IMR-90 (cell line): ENCODE results near the gene AQP9. TPM values are rescaled to one million over a fixed set of nuclear protein-coding genes. Genes with fewer than 3 reads are reported as not detected.

Source experiments
- ATAC-seq: fragments of 200-7000 bp; cut with Tn5 transposase; 2 replicates; pipeline ENCODE4 v1.9.1; 2020; ENCODE audit warnings: low read depth, mild to moderate bottlenecking, moderate library complexity
- BruUV-seq: library from RNA; stranded (reverse); fragments of 400-500 nt; replicated peaks from 2 replicates; lab custom pipeline; 2021; lab: Mats Ljungman, UMichigan
- CTCF ChIA-PET: fragments of 300-600 bp; formaldehyde crosslinking; extraction: SDS; loops from one replicate; lab custom pipeline; 2021; ENCODE audit warnings: antibody characterized with exemption; lab: Yijun Ruan, JAX
- POLR2A ChIA-PET: fragments of 300-600 bp; sonication (Branson Sonifier 250); formaldehyde crosslinking; loops from one replicate; lab custom pipeline; 2022; ENCODE audit warnings: antibody characterized with exemption; ENCODE audit not compliant: unreplicated experiment; lab: Charles Lee
- DNase-seq: peaks from one replicate; pipeline ENCODE4 v3.0.0; 2013
- H2AFZ ChIP-seq: replicated peaks from 2 replicates; pipeline ENCODE3; 2013; ENCODE audit warnings: low read length, mild to moderate bottlenecking; ENCODE audit not compliant: poor library complexity
- H2AK5ac ChIP-seq: 2 replicates; pipeline ENCODE4 v1.6.1; 2013; ENCODE audit warnings: low read depth, low read length, inconsistent platforms
- H2AK9ac ChIP-seq: replicated peaks from 2 replicates; pipeline ENCODE3; 2013; ENCODE audit warnings: mild to moderate bottlenecking, low read depth, low read length, moderate library complexity; ENCODE audit not compliant: poor library complexity
- H2BK120ac ChIP-seq: 2 replicates; pipeline ENCODE4 v1.6.1; 2013; ENCODE audit warnings: low read depth, low read length, inconsistent platforms
- H2BK15ac ChIP-seq: 3 replicates; pipeline ENCODE4 v1.6.1; 2013; ENCODE audit warnings: low read depth, low read length, inconsistent platforms
- H2BK20ac ChIP-seq: 2 replicates; pipeline ENCODE4 v1.6.1; 2013; ENCODE audit warnings: low read depth, mild to moderate bottlenecking, inconsistent platforms, low read length, moderate library complexity
- H2BK5ac ChIP-seq: 2 replicates; pipeline ENCODE4 v1.6.1; 2013; ENCODE audit warnings: mild to moderate bottlenecking, low read depth, low read length, inconsistent platforms; ENCODE audit not compliant: poor library complexity, severe bottlenecking
- H3K14ac ChIP-seq: replicated peaks from 2 replicates; pipeline ENCODE4 v1.6.1; 2013; ENCODE audit warnings: low read depth, low read length, inconsistent platforms
- H3K18ac ChIP-seq: 2 replicates; pipeline ENCODE4 v1.6.1; 2013; ENCODE audit warnings: low read depth, low read length, control low read depth
- H3K23ac ChIP-seq: 2 replicates; pipeline ENCODE4 v1.6.1; 2013; ENCODE audit warnings: low read depth, low read length, inconsistent platforms
- H3K27ac ChIP-seq: 2 replicates; pipeline ENCODE4 v1.5.1; 2013; ENCODE audit warnings: mild to moderate bottlenecking, control low read depth, low read length; ENCODE audit not compliant: insufficient read depth
- H3K27me3 ChIP-seq: 2 replicates; pipeline ENCODE4 v1.6.1; 2013; ENCODE audit warnings: low read length; ENCODE audit not compliant: control insufficient read depth, insufficient read depth
- H3K36me3 ChIP-seq: 2 replicates; pipeline ENCODE4 v1.6.1; 2013; ENCODE audit warnings: low read length, mixed read lengths; ENCODE audit not compliant: control insufficient read depth, insufficient read depth
- H3K4ac ChIP-seq: 2 replicates; pipeline ENCODE4 v1.6.1; 2013; ENCODE audit warnings: low read depth, low read length, inconsistent platforms
- H3K4me1 ChIP-seq: 2 replicates; pipeline ENCODE4 v1.6.1; 2013; ENCODE audit warnings: low read length, mixed read lengths; ENCODE audit not compliant: control insufficient read depth, insufficient read depth
- H3K4me2 ChIP-seq: 2 replicates; pipeline ENCODE4 v1.6.1; 2013; ENCODE audit warnings: low read depth, mild to moderate bottlenecking, control low read depth, low read length, moderate library complexity
- H3K4me3 ChIP-seq: 2 replicates; pipeline ENCODE4 v1.5.1; 2013; ENCODE audit warnings: low read depth, mild to moderate bottlenecking, control low read depth, low read length, moderate library complexity; ENCODE audit not compliant: insufficient read depth
- H3K56ac ChIP-seq: 2 replicates; pipeline ENCODE4 v1.6.1; 2013; ENCODE audit warnings: low read length, inconsistent platforms; ENCODE audit not compliant: insufficient read depth; ENCODE audit errors: extremely low read depth
- H3K79me1 ChIP-seq, 2 experiments: 2 replicates each; pipeline ENCODE4 v1.6.1; 2013; ENCODE audit warnings: low read length in 2 of 2, inconsistent platforms in 1 of 2, low read depth in 1 of 2
- H3K9ac ChIP-seq: 2 replicates; pipeline ENCODE4 v1.6.1; 2013; ENCODE audit warnings: low read depth, low read length, control low read depth
- H3K9me1 ChIP-seq: 2 replicates; pipeline ENCODE4 v1.6.1; 2013; ENCODE audit warnings: low read length, inconsistent platforms; ENCODE audit not compliant: insufficient read depth
- H3K9me3 ChIP-seq: 2 replicates; pipeline ENCODE4 v1.6.1; 2013; ENCODE audit warnings: low read length; ENCODE audit not compliant: control insufficient read depth, insufficient read depth
- H4K20me1 ChIP-seq: 2 replicates; pipeline ENCODE4 v1.6.1; 2013; ENCODE audit warnings: low read length, inconsistent platforms; ENCODE audit not compliant: insufficient read depth
- H4K5ac ChIP-seq: 2 replicates; pipeline ENCODE4 v1.6.1; 2013; ENCODE audit warnings: mild to moderate bottlenecking, low read depth, low read length, control low read depth
- H4K8ac ChIP-seq, 2 experiments: 2 replicates each; pipeline ENCODE4 v1.6.1; 2013; ENCODE audit warnings: low read depth in 2 of 2, low read length in 2 of 2, control low read depth in 1 of 2, inconsistent platforms in 1 of 2
- H4K91ac ChIP-seq: 2 replicates; pipeline ENCODE4 v1.6.1; 2013; ENCODE audit warnings: low read depth, low read length, inconsistent platforms; ENCODE audit not compliant: insufficient read depth
- CEBPB ChIP-seq: IDR thresholded peaks from 2 replicates; pipeline ENCODE4 v1.6.1; 2012; ENCODE audit warnings: low read depth, low read length, improper control_type of control experiment
- MAFK ChIP-seq: IDR thresholded peaks from 2 replicates; pipeline ENCODE4 v1.6.1; 2012; ENCODE audit warnings: low read depth, low read length, improper control_type of control experiment
- MAZ ChIP-seq: IDR thresholded peaks from 2 replicates; pipeline ENCODE4 v1.6.1; 2012; ENCODE audit warnings: low read depth, mild to moderate bottlenecking, low read length, improper control_type of control experiment, moderate library complexity, borderline replicate concordance
- POLR2A ChIP-seq: IDR thresholded peaks from 2 replicates; pipeline ENCODE4 v1.6.1; 2012; ENCODE audit warnings: mild to moderate bottlenecking, low read depth, low read length
- WGBS, 2 experiments: methylation state at CpG; one replicate each; pipeline versions ENCODE4 v1.1.5 to v1.1.7; 2013; ENCODE audit warnings: missing lambda C conversion rate in 2 of 2; ENCODE audit not compliant: insufficient read length in 1 of 2; ENCODE audit errors: extremely low coverage in 2 of 2; 5-methylcytosine and 5-hydroxymethylcytosine counted together
- dilution Hi-C: fragments of 300-500 bp; cut with HindIII; formaldehyde crosslinking; loops from one replicate; pipeline ENCODE4 v1.14.3; 2018; ENCODE audit warnings: low sequenced_read_pairs; ENCODE audit not compliant: unreplicated experiment
- in situ Hi-C: fragments of 300-500 bp; cut with MboI; formaldehyde crosslinking; loops from 3 replicates; pipeline ENCODE4 v1.14.3; 2019; ENCODE audit warnings: low sequenced_read_pairs, inconsistent platforms, mixed read lengths
- intact Hi-C: fragments of 100-400 bp; cut with micrococcal nuclease; formaldehyde crosslinking; loops from 2 replicates; pipeline ENCODE4 v1.10.0; 2022
- polyA plus RNA-seq, 3 experiments: library from polyadenylated mRNA; depleted of rRNA; stranded (reverse); fragments of >200 nt; gene quantifications; 2 replicates each; pipeline ENCODE4 v1.2.3, GENCODE V29; 2012; ENCODE audit warnings: low replicate concordance in 1 of 3
- total RNA-seq: library from RNA; depleted of rRNA; stranded (reverse); fragments of >200 nt; gene quantifications from 2 replicates; pipeline ENCODE4 v1.2.3, GENCODE V29; 2012

The AQP9 gene
- total and polyA plus RNA-seq, 2 of the 4 experiments (the other 2 are of a cell fraction) = not detected

GRCh38 chr15:58213587-58214338 is 75.6 kb downstream of the AQP9 start:
- no TSS peak for BruUV-seq
- ChIA-PET CTCF (interaction anchor here (1.2 to 1.4 kb wide), 2 partner anchors 9 to 10 kb away, joined by 3 to 4 read pairs; no protein-coding TSS in a partner anchor), POLR2A (no interaction called here)
- peak; percentile 18 for DNase-seq
- H3K4me2 ChIP-seq = no peak overlapping the region
- dilution Hi-C loops (no loop called here), intact Hi-C loops (loop anchor here (10.0 kb wide), 1 partner anchor 1311 kb away; no protein-coding TSS in a partner anchor), in situ Hi-C loops (loop anchor here (25.0 kb wide), 1 partner anchor 1274 kb away; no protein-coding TSS in a partner anchor)
- H2BK5ac ChIP-seq = no peak overlapping the region
- no peak overlapping the region for H3K4ac ChIP-seq
- H4K91ac ChIP-seq = no peak overlapping the region
- no peak overlapping the region for H3K23ac ChIP-seq
- H3K27ac ChIP-seq = no peak overlapping the region
- no peaks in the 10 kb centered on the region for H3K4me1 ChIP-seq
- H3K14ac ChIP-seq = no peak overlapping the region
- H3K27me3 ChIP-seq = no peaks in the 10 kb centered on the region
- no peak overlapping the region for H4K5ac ChIP-seq
- H3K79me1 ChIP-seq = no peaks in the 10 kb centered on the region
- H2AK5ac ChIP-seq = no peak overlapping the region
- H2AK9ac ChIP-seq = no peak overlapping the region
- TF ChIP-seq MAFK (peak; percentile 93), MAZ (no peak), POLR2A (no peak), CEBPB (peak; percentile 60; the same call in 1 of the 2 replicates)
- H2AFZ ChIP-seq = no peak overlapping the region
- no peaks in the 10 kb centered on the region for H3K9me1 ChIP-seq
- no peaks in the 10 kb centered on the region for H4K20me1 ChIP-seq
- no peak overlapping the region for H2BK120ac ChIP-seq
- H3K4me3 ChIP-seq = no peak overlapping the region
- H2BK15ac ChIP-seq = no peak overlapping the region
- H2BK20ac ChIP-seq = no peak overlapping the region
- H3K36me3 ChIP-seq = no peaks in the 10 kb centered on the region
- WGBS, 2 experiments = no CpG with 5 or more reads among the region's 5 CpGs
- H3K9ac ChIP-seq = no peak overlapping the region
- no peak overlapping the region for H3K18ac ChIP-seq
- H4K8ac ChIP-seq = no peak overlapping the region
- H3K56ac ChIP-seq = no peak overlapping the region
- no peaks in the 10 kb centered on the region for H3K9me3 ChIP-seq
- no peak for ATAC-seq
